ENCODE results near the gene UBR4. TPM values are rescaled to one million over a fixed set of nuclear protein-coding genes. Genes with fewer than 3 reads are reported as not detected.

UBR4 gene
- total and polyA plus RNA-seq, 2 of the 8 experiments (the other 6 are each of a cell fraction or from before 2014, with no cell fraction given), result 139 to 152 TPM

GRCh38 chr1:19072285-19072981, 137.6 kb downstream of the UBR4 start:
- H3K4ac ChIP-seq (replicated peaks; ENCODE audit: insufficient read length, low read depth, low read length), result no peak overlapping the region
- CTCF ChIA-PET (ENCODE audit: partially characterized antibody), result interaction anchor here (0.6 to 8.6 kb wide), 14 partner anchors 9 to 190 kb away, joined by 3 to 59 read pairs (median 3); no protein-coding TSS in a partner anchor
- no peak for TF ChIP-seq USF2 (IDR thresholded peaks at IDR 0.05; ENCODE audit: low read length)

More at GRCh38 chr1:19072285-19072981, 137.6 kb downstream of the UBR4 start:
- peaks cover 2 to 3% of the 10 kb centered on the region in 2 experiments for H4K20me1 ChIP-seq (replicated peaks in 1 of 2; ENCODE audit: control insufficient read depth in 1 of 2, insufficient read depth in 2 of 2, low read length in 2 of 2)
- H3K4me2 ChIP-seq (ENCODE audit: insufficient read depth in 1 of 2, low read depth in 2 of 2, low read length in 2 of 2), result no peak overlapping the region
- H3K4me3 ChIP-seq (ENCODE audit: extremely low read depth in 1 of 4, insufficient read depth in 2 of 4, low read depth in 3 of 4, low read length in 4 of 4), result no peak overlapping the region
- FAIRE-seq (no peak), DNase-seq (ENCODE audit: low read depth in 1 of 2, low spot score in 2 of 2) (no peak)
- no peak overlapping the region for H2BK20ac ChIP-seq (ENCODE audit: low read length)
- H2AK5ac ChIP-seq (ENCODE audit: low read depth, low read length), result no peak overlapping the region
- POLR2A ChIA-PET (ENCODE audit: partially characterized antibody), result interaction anchor here (1.0 to 2.7 kb wide), 5 partner anchors 15 to 159 kb away, joined by 3 to 7 read pairs (median 4); no protein-coding TSS in a partner anchor
- no peak overlapping the region for H2BK12ac ChIP-seq (ENCODE audit: low read depth, low read length)
- no peaks in the 10 kb centered on the region for H3K27me3 ChIP-seq (replicated peaks in 1 of 4; ENCODE audit: control insufficient read depth in 3 of 4, extremely low read depth in 1 of 4, insufficient read depth in 3 of 4, low read length in 3 of 4)
- H2AFZ ChIP-seq (ENCODE audit: low read length), result no peak overlapping the region
- no peak overlapping the region for H3K23ac ChIP-seq (ENCODE audit: insufficient read length)
- no peak overlapping the region for H3K9ac ChIP-seq (replicated peaks in 1 of 4; ENCODE audit: extremely low read depth in 1 of 4, low read depth in 3 of 4, low read length in 3 of 4)
- no peak overlapping the region for H2BK15ac ChIP-seq (ENCODE audit: low read length)
- peaks cover 0 to 6% (median 3%) of the 10 kb centered on the region in 4 experiments; a peak in 4 of 7 replicates for H3K4me1 ChIP-seq (replicated peaks in 1 of 4; ENCODE audit: control insufficient read depth in 3 of 4, insufficient read depth in 4 of 4, low read length in 3 of 4)
- H3K27ac ChIP-seq (ENCODE audit: low read depth, low read length), result no peak overlapping the region
- 80% methylated on average over 12 of the region's 12 CpGs; no CpG with 5 or more reads in 1 of the 2 experiments for WGBS, 2 experiments (ENCODE audit: extremely low coverage in 1 of 2, insufficient coverage in 1 of 2, insufficient read length in 1 of 2, insufficient replicate concordance in 2 of 2, low coverage in 1 of 2, low lambda C conversion rate in 2 of 2, missing lambda C conversion rate in 1 of 2)
- H2BK5ac ChIP-seq (ENCODE audit: low read depth, low read length), result no peak overlapping the region
- H3K79me1 ChIP-seq (ENCODE audit: low read depth, low read length), result no peaks in the 10 kb centered on the region
- H4K5ac ChIP-seq (ENCODE audit: insufficient read length, low read depth, low read length), result no peak overlapping the region
- H2BK120ac ChIP-seq (replicated peaks; ENCODE audit: low read depth, low read length), result no peak overlapping the region
- no peak overlapping the region for H3K14ac ChIP-seq (ENCODE audit: insufficient read length)
- H3K79me2 ChIP-seq (ENCODE audit: control insufficient read depth in 1 of 2, insufficient read depth in 2 of 2, low read length in 2 of 2), result no peaks in the 10 kb centered on the region
- H3K56ac ChIP-seq (replicated peaks; ENCODE audit: insufficient read length, low read depth, low read length), result no peak overlapping the region
- H3K36me3 ChIP-seq (ENCODE audit: control insufficient read depth in 2 of 4, insufficient read depth in 4 of 4, low read length in 3 of 4), result peaks cover 24 to 45% (median 42%) of the 10 kb centered on the region in 4 experiments
- no peak overlapping the region for H4K8ac ChIP-seq (ENCODE audit: extremely low read depth, insufficient read depth, low read length)
- H3K18ac ChIP-seq (ENCODE audit: extremely low read depth, low read length), result no peak overlapping the region
- no peak overlapping the region for H4K91ac ChIP-seq (replicated peaks; ENCODE audit: insufficient read length, low read length)
- H3K9me3 ChIP-seq (ENCODE audit: insufficient read depth in 2 of 2, low read depth in 1 of 2, low read length in 1 of 2), result no peaks in the 10 kb centered on the region
- H3K23me2 ChIP-seq (ENCODE audit: low read depth, low read length), result no peaks in the 10 kb centered on the region
